GM12873 (cell line): ENCODE data around the gene OTUD3.

ENCODE experiments used
- CTCF ChIP-seq: IDR thresholded peaks from 2 replicates; pipeline ENCODE4 v1.5.1; 2012; ENCODE audit warnings: low read depth, mild to moderate bottlenecking, moderate library complexity, low read length, control low read depth; ENCODE audit not compliant: insufficient read depth; ENCODE audit errors: missing control alignments

The OTUD3 gene

GRCh38 chr1:19882111-19883071, at the start of gene OTUD3:
OTUD3 (plus strand) TSS chr1:19882395; CDS start chr1:19882514, 119 bp downstream.
- TF ChIP-seq CTCF: peak; percentile 82

GRCh38 chr1:19835578-19835977, 46.6 kb upstream of the OTUD3 start:
- TF ChIP-seq CTCF: no peak

GRCh38 chr1:19837866-19838265, 44.3 kb upstream of the OTUD3 start:
- no peak for TF ChIP-seq CTCF

GRCh38 chr1:19840228-19840627, 42.0 kb upstream of the OTUD3 start:
- TF ChIP-seq CTCF: no peak

- TF ChIP-seq CTCF: no peak
Observed at GRCh38 chr1:19844731-19845495, 37.3 kb upstream of the OTUD3 start.

- TF ChIP-seq CTCF: no peak
Observed at GRCh38 chr1:19845555-19845954, 36.6 kb upstream of the OTUD3 start.

GRCh38 chr1:19846338-19846737, 35.9 kb upstream of the OTUD3 start:
- TF ChIP-seq CTCF: no peak
